ENCODE measurements around the gene MED12L.

GRCh38 chr3:151436675-151437446 lies 351.4 kb downstream of the MED12L start:
- TF ChIP-seq CTCF (IDR thresholded peaks at IDR 0.05), result no peak
- TF ChIP-seq POLR2A (IDR thresholded peaks at IDR 0.05), result no peak

Measured in thyroid gland (tissue), 4 donors.